GM21367 (cell line): ENCODE measurements around the gene GPR107.
A peak's percentile ranks its signal among the peaks of the same experiment; 100 is the strongest.

Experiments
- ATAC-seq: cut with Tn5 transposase; IDR thresholded peaks from one replicate; pipeline ENCODE4 v1.9.1; 2021; ENCODE audit not compliant: unreplicated experiment

GPR107 gene

GRCh38 chr9:130107234-130107861, 53.6 kb downstream of the GPR107 start:
- no peak for ATAC-seq

- ATAC-seq, result no peak
Measured at GRCh38 chr9:130107955-130108354, 54.2 kb downstream of the GPR107 start.

- ATAC-seq, result no peak
Measured at GRCh38 chr9:130110166-130110565, 56.5 kb downstream of the GPR107 start.

GRCh38 chr9:130110596-130111021, 56.9 kb downstream of the GPR107 start:
- ATAC-seq, result no peak

GRCh38 chr9:130111786-130112537, 58.3 kb downstream of the GPR107 start:
- ATAC-seq, result no peak

- ATAC-seq, result no peak
Measured at GRCh38 chr9:130112538-130113151, 58.9 kb downstream of the GPR107 start.

GRCh38 chr9:130114741-130115140, 61.0 kb downstream of the GPR107 start:
- ATAC-seq, result no peak

GRCh38 chr9:130116346-130116745, 62.6 kb downstream of the GPR107 start:
- no peak for ATAC-seq

GRCh38 chr9:130117376-130117775, 63.7 kb downstream of the GPR107 start:
- no peak for ATAC-seq

GRCh38 chr9:130117816-130118632, 64.3 kb downstream of the GPR107 start:
- no peak for ATAC-seq

- no peak for ATAC-seq
Measured at GRCh38 chr9:130118841-130119518, 65.3 kb downstream of the GPR107 start.

- ATAC-seq, result no peak
Measured at GRCh38 chr9:130119519-130120298, 66.0 kb downstream of the GPR107 start.

- no peak for ATAC-seq
Measured at GRCh38 chr9:130120299-130120587, 66.5 kb downstream of the GPR107 start.

GRCh38 chr9:130120832-130121231, 67.1 kb downstream of the GPR107 start:
- ATAC-seq, result no peak

GRCh38 chr9:130122456-130122855, 68.8 kb downstream of the GPR107 start:
- no peak for ATAC-seq

- no peak for ATAC-seq
Measured at GRCh38 chr9:130124085-130124860, 70.6 kb downstream of the GPR107 start.

GRCh38 chr9:130126721-130127433, 73.2 kb downstream of the GPR107 start:
- ATAC-seq, result no peak

- ATAC-seq, result peak; percentile 44
Measured at GRCh38 chr9:130128251-130128650, 74.5 kb downstream of the GPR107 start.
